GM10248 (cell line): ENCODE results near the gene PSAP.
"Not testable (repeated sequence)": the region's sequence is repeated elsewhere in the genome, so short reads cannot be mapped to it uniquely, and the experiment has no call there.

Experiments
- CTCF ChIA-PET: fragments of 300-600 bp; sonication (Branson Sonifier 250); formaldehyde crosslinking; extraction: SDS; loops from one replicate; lab custom pipeline; 2021; ENCODE audit warnings: antibody characterized with exemption; lab: Yijun Ruan, JAX
- POLR2A ChIA-PET: fragments of 350-650 bp; sonication (Branson Sonifier 250); formaldehyde crosslinking; extraction: SDS; loops from one replicate; lab custom pipeline; 2020; ENCODE audit warnings: antibody characterized with exemption; lab: Yijun Ruan, JAX
- DNase-seq: peaks from one replicate; pipeline ENCODE4 v3.0.0; 2012; ENCODE audit errors: extremely low spot score
- CTCF ChIP-seq: IDR thresholded peaks from 2 replicates; pipeline ENCODE4 v1.5.1; 2012; ENCODE audit warnings: mild to moderate bottlenecking, low read depth; ENCODE audit errors: extremely low read depth, missing control alignments, control extremely low read depth

PSAP gene

GRCh38 chr10:71881647-71882355 lies 30.8 kb upstream of the PSAP start:
- TF ChIP-seq CTCF: no peak
- POLR2A ChIA-PET: interaction anchor here (1.0 kb wide), 1 partner anchor 30 kb away, joined by 3 read pairs; the partner anchor contains the start of gene PSAP
- DNase-seq: no peak
- CTCF ChIA-PET: interaction anchor here (0.8 to 4.1 kb wide), 7 partner anchors 14 to 185 kb away, joined by 3 to 30 read pairs (median 3); partner anchors contain the start of gene VSIR

- DNase-seq: not testable (repeated sequence)
- POLR2A ChIA-PET: interaction anchor here (1.0 kb wide), 1 partner anchor 30 kb away, joined by 3 read pairs; the partner anchor contains the start of gene PSAP
- CTCF ChIA-PET: interaction anchor here (0.6 to 4.1 kb wide), 5 partner anchors 14 to 185 kb away, joined by 3 to 30 read pairs (median 3); no protein-coding TSS in a partner anchor
Observed at GRCh38 chr10:71881307-71881624, 30.2 kb upstream of the PSAP start.

- no peak for DNase-seq
- POLR2A ChIA-PET: interaction anchor here (1.0 kb wide), 1 partner anchor 29 kb away, joined by 3 read pairs; the partner anchor contains the start of gene PSAP
- CTCF ChIA-PET: interaction anchor here (0.6 to 4.1 kb wide), 5 partner anchors 15 to 184 kb away, joined by 3 to 30 read pairs (median 3); no protein-coding TSS in a partner anchor
- no peak for TF ChIP-seq CTCF
Observed at GRCh38 chr10:71880425-71881306, 29.6 kb upstream of the PSAP start.

GRCh38 chr10:71878327-71879034 lies 27.4 kb upstream of the PSAP start:
- POLR2A ChIA-PET: interaction anchor here (1.0 to 1.2 kb wide), 2 partner anchors 27 to 28 kb away, joined by 3 to 4 read pairs; partner anchors contain the start of gene PSAP
- no peak for DNase-seq
- no peak for TF ChIP-seq CTCF
- CTCF ChIA-PET: interaction anchor here (0.7 to 1.8 kb wide), 6 partner anchors 18 to 170 kb away, joined by 3 to 8 read pairs (median 3); no protein-coding TSS in a partner anchor

- POLR2A ChIA-PET: no interaction called here
Observed at GRCh38 chr10:71877821-71878220, 26.8 kb upstream of the PSAP start.

GRCh38 chr10:71874680-71875354 lies 23.8 kb upstream of the PSAP start:
- POLR2A ChIA-PET: not testable (repeated sequence)
- CTCF ChIA-PET: interaction anchor here (3.8 kb wide), 1 partner anchor 22 kb away, joined by 27 read pairs; no protein-coding TSS in a partner anchor

More at GRCh38 chr10:71877821-71878220, 26.8 kb upstream of the PSAP start:
- CTCF ChIA-PET: interaction anchor here (0.7 to 1.8 kb wide), 5 partner anchors 19 to 171 kb away, joined by 3 to 8 read pairs (median 3); no protein-coding TSS in a partner anchor
- DNase-seq: no peak
- no peak for TF ChIP-seq CTCF

More at GRCh38 chr10:71874680-71875354, 23.8 kb upstream of the PSAP start:
- not testable (repeated sequence) for DNase-seq
